ENCODE data around the gene USP9X.
"Not testable (repeated sequence)": the region's sequence is repeated elsewhere in the genome, so short reads cannot be mapped to it uniquely, and the experiment has no call there.

Gene USP9X

GRCh38 chrX:41087201-41087600 lies 2.0 kb downstream of the USP9X start:
- DNase-seq = no peak

- DNase-seq = no peak
These were observed 5.5 kb downstream of the USP9X start for GRCh38 chrX:41090568-41091238.

- DNase-seq = no peak
These were observed 7.5 kb downstream of the USP9X start for GRCh38 chrX:41092776-41093175.

GRCh38 chrX:41095174-41095573 lies 9.9 kb downstream of the USP9X start:
- no peak for DNase-seq

- no peak for DNase-seq
These were observed 10.7 kb downstream of the USP9X start for GRCh38 chrX:41095908-41096307.

- DNase-seq = no peak
These were observed 11.2 kb downstream of the USP9X start for GRCh38 chrX:41096339-41096955.

- no peak for DNase-seq
These were observed 12.1 kb downstream of the USP9X start for GRCh38 chrX:41097326-41097725.

- DNase-seq = no peak
These were observed 15.0 kb downstream of the USP9X start for GRCh38 chrX:41100200-41100599.

- DNase-seq = no peak
These were observed 15.6 kb downstream of the USP9X start for GRCh38 chrX:41100819-41101218.

GRCh38 chrX:41105005-41105404 lies 19.8 kb downstream of the USP9X start:
- no peak for DNase-seq

- not testable (repeated sequence) for DNase-seq
These were observed 21.0 kb downstream of the USP9X start for GRCh38 chrX:41106257-41106656.

- no peak for DNase-seq
These were observed 22.8 kb downstream of the USP9X start for GRCh38 chrX:41108007-41108406.

- DNase-seq = no peak
These were observed 23.4 kb downstream of the USP9X start for GRCh38 chrX:41108463-41109205.

GRCh38 chrX:41110801-41111625 lies 25.8 kb downstream of the USP9X start:
- DNase-seq = no peak

GRCh38 chrX:41115104-41115425 lies 29.8 kb downstream of the USP9X start:
- peak; percentile 10 for DNase-seq

GRCh38 chrX:41116948-41117347 lies 31.7 kb downstream of the USP9X start:
- DNase-seq = no peak

GRCh38 chrX:41118156-41118555 lies 32.9 kb downstream of the USP9X start:
- no peak for DNase-seq

- DNase-seq = no peak
These were observed 34.6 kb downstream of the USP9X start for GRCh38 chrX:41119803-41120202.

GRCh38 chrX:41121766-41122165 lies 36.5 kb downstream of the USP9X start:
- no peak for DNase-seq

GRCh38 chrX:41122664-41123257 lies 37.5 kb downstream of the USP9X start:
- DNase-seq = no peak

- DNase-seq = no peak
These were observed 42.4 kb downstream of the USP9X start for GRCh38 chrX:41127477-41128192.

GRCh38 chrX:41128955-41129354 lies 43.7 kb downstream of the USP9X start:
- DNase-seq = no peak

Measured in activated T-cell treated with anti-CD3 and anti-CD28 coated beads for 4 hours (primary cell).